Keratinocyte (primary cell): ENCODE measurements around the gene MTSS2. TPM values are rescaled to one million over a fixed set of nuclear protein-coding genes. Genes with fewer than 3 reads are reported as not detected.

Experiments
- DNase-seq: peaks from one replicate; pipeline ENCODE4 v3.0.0-alpha.2; 2011; ENCODE audit warnings: low read depth, missing footprints, low spot score
- FAIRE-seq: peaks from 2 replicates; lab custom pipeline; 2011; peaks lifted over from hg19 to GRCh38; lab: Jason Lieb, UNC
- H2AFZ ChIP-seq: 2 replicates; pipeline ENCODE4 v1.6.0; 2012; ENCODE audit warnings: low read length, control low read depth, inconsistent platforms; ENCODE audit not compliant: control insufficient read depth
- H3K27ac ChIP-seq: 2 replicates; pipeline ENCODE4 v1.5.1; 2011; ENCODE audit warnings: low read length; ENCODE audit not compliant: control insufficient read depth, insufficient read depth
- H3K27me3 ChIP-seq: 3 replicates; pipeline ENCODE4 v1.6.0; 2011; ENCODE audit warnings: low read length; ENCODE audit not compliant: control insufficient read depth, insufficient read depth; ENCODE audit errors: extremely low read depth
- H3K36me3 ChIP-seq, 2 experiments: 2 replicates in 1 of 2; 3 replicates in 1 of 2; pipeline ENCODE4 v1.5.1; 2011; ENCODE audit warnings: low read length in 2 of 2, mild to moderate bottlenecking in 1 of 2; ENCODE audit not compliant: control insufficient read depth in 2 of 2, insufficient read depth in 2 of 2; ENCODE audit errors: extremely low read depth in 1 of 2
- H3K4me1 ChIP-seq: 3 replicates; pipeline ENCODE4 v1.5.1; 2011; ENCODE audit warnings: low read length; ENCODE audit not compliant: control insufficient read depth, insufficient read depth; ENCODE audit errors: extremely low read depth
- H3K4me2 ChIP-seq: 3 replicates; pipeline ENCODE4 v1.6.0; 2011; ENCODE audit warnings: low read depth, low read length; ENCODE audit not compliant: control insufficient read depth, insufficient read depth; ENCODE audit errors: extremely low read depth
- H3K4me3 ChIP-seq, 3 experiments: fragments of 200-600 bp in 1 of 3; sonication (generic) in 1 of 3; 2 replicates in 2 of 3; 3 replicates in 1 of 3; pipeline ENCODE4 v1.5.1; 2011 to 2016; ENCODE audit warnings: low read length in 3 of 3, mild to moderate bottlenecking in 3 of 3, control low read depth in 2 of 3, inconsistent platforms in 1 of 3, low read depth in 1 of 3, mixed read lengths in 1 of 3, mixed run types in 1 of 3, moderate library complexity in 1 of 3; ENCODE audit not compliant: control insufficient read depth in 2 of 3, insufficient read depth in 2 of 3; ENCODE audit errors: extremely low read depth in 1 of 3
- H3K79me2 ChIP-seq: 2 replicates; pipeline ENCODE4 v1.6.0; 2012; ENCODE audit warnings: low read length; ENCODE audit not compliant: control insufficient read depth, insufficient read depth
- H3K9ac ChIP-seq: 3 replicates; pipeline ENCODE4 v1.6.0; 2011; ENCODE audit warnings: low read length; ENCODE audit not compliant: control insufficient read depth, insufficient read depth; ENCODE audit errors: extremely low read depth
- H3K9me1 ChIP-seq: 3 replicates; pipeline ENCODE4 v1.6.0; 2011; ENCODE audit warnings: low read length; ENCODE audit not compliant: control insufficient read depth, insufficient read depth; ENCODE audit errors: extremely low read depth
- H3K9me3 ChIP-seq: 2 replicates; pipeline ENCODE4 v1.5.1; 2012; ENCODE audit warnings: low read depth, low read length; ENCODE audit not compliant: control insufficient read depth
- H4K20me1 ChIP-seq: 3 replicates; pipeline ENCODE4 v1.6.0; 2011; ENCODE audit warnings: low read length; ENCODE audit not compliant: control insufficient read depth, insufficient read depth; ENCODE audit errors: extremely low read depth
- EZH2 ChIP-seq: IDR thresholded peaks from one replicate; pipeline ENCODE4 v1.6.1; 2012; ENCODE audit warnings: inconsistent platforms, mild to moderate bottlenecking, low read length, moderate library complexity
- dilution Hi-C: fragments of 300-500 bp; cut with MboI; formaldehyde crosslinking; loops from one replicate; pipeline ENCODE4 v1.7.0; 2020; ENCODE audit warnings: low sequenced_read_pairs; ENCODE audit not compliant: extremely low pct_ligation_motif_present
- polyA plus RNA-seq, 5 experiments: library from polyadenylated mRNA; depleted of rRNA in 3 of 5; stranded (reverse) in 3 of 5; stranded (forward) in 1 of 5; unstranded in 1 of 5; fragments of >200 nt; gene quantifications; 1 replicate in 1 of 5; 2 replicates in 3 of 5; 3 replicates in 1 of 5; pipeline versions ENCODE4 v1.2.1 to v1.2.3, GENCODE V29; 2011 to 2012; ENCODE audit warnings: missing spikeins in 2 of 5, low read depth in 1 of 5, low replicate concordance in 1 of 5
- TF ChIP-seq, protein P1 (sequence below), 3 experiments: IDR thresholded peaks in 1 of 3; conservative IDR thresholded peaks in 1 of 3; optimal IDR thresholded peaks in 1 of 3; 2 replicates in 2 of 3; 3 replicates in 1 of 3; pipeline versions ENCODE3 to v1.5.1; 2011; ENCODE audit warnings: low read length in 3 of 3, mild to moderate bottlenecking in 3 of 3, moderate library complexity in 2 of 3, control low read depth in 1 of 3, inconsistent platforms in 1 of 3; ENCODE audit not compliant: insufficient read depth in 2 of 3; ENCODE audit errors: extremely low read depth in 1 of 3

MTSS2 gene
- polyA plus RNA-seq, 1 donor (not counting 4 experiments of a cell fraction or from before 2014, with no cell fraction given): 13.3 TPM

GRCh38 chr16:70703835-70704381 is 18.1 kb upstream of the MTSS2 start:
- TF ChIP-seq, protein P1, sequence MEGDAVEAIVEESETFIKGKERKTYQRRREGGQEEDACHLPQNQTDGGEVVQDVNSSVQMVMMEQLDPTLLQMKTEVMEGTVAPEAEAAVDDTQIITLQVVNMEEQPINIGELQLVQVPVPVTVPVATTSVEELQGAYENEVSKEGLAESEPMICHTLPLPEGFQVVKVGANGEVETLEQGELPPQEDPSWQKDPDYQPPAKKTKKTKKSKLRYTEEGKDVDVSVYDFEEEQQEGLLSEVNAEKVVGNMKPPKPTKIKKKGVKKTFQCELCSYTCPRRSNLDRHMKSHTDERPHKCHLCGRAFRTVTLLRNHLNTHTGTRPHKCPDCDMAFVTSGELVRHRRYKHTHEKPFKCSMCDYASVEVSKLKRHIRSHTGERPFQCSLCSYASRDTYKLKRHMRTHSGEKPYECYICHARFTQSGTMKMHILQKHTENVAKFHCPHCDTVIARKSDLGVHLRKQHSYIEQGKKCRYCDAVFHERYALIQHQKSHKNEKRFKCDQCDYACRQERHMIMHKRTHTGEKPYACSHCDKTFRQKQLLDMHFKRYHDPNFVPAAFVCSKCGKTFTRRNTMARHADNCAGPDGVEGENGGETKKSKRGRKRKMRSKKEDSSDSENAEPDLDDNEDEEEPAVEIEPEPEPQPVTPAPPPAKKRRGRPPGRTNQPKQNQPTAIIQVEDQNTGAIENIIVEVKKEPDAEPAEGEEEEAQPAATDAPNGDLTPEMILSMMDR (optimal IDR thresholded peaks at IDR 0.05 in 1 of 3, IDR thresholded peaks at IDR 0.05 in 1 of 3, conservative IDR thresholded peaks at IDR 0.05 in 1 of 3; ENCODE audit: extremely low read depth in 1 of 3, insufficient read depth in 2 of 3, low read length in 3 of 3): no peak
- no peak for TF ChIP-seq EZH2
- Histone ChIP-seq H2AFZ (no peak overlapping the region), H3K9me3 (no peaks in the 10 kb centered on the region), H3K9ac (no peak overlapping the region), H3K79me2 (no peaks in the 10 kb centered on the region), H3K27ac (no peak overlapping the region), H3K4me2 (no peak overlapping the region), H3K9me1 (no peaks in the 10 kb centered on the region), H3K27me3 (no peaks in the 10 kb centered on the region), H4K20me1 (no peaks in the 10 kb centered on the region), H3K36me3 (peaks cover 0 to 4% of the 10 kb centered on the region in 2 experiments), H3K4me1 (peaks cover 60% of the 10 kb centered on the region), H3K4me3 (no peak overlapping the region)
- dilution Hi-C loops: no loop called here
- DNase-seq: no peak
- FAIRE-seq: no peak

GRCh38 chr16:70703041-70703834 is 17.4 kb upstream of the MTSS2 start:
- H2AFZ ChIP-seq: no peak overlapping the region
- FAIRE-seq: peak; percentile 81
- H3K4me3 ChIP-seq: no peak overlapping the region
- dilution Hi-C loops: no loop called here
- H3K79me2 ChIP-seq: no peaks in the 10 kb centered on the region
- no peaks in the 10 kb centered on the region for H3K27me3 ChIP-seq
- H3K9me3 ChIP-seq: no peaks in the 10 kb centered on the region
- no peak for DNase-seq
- no peak overlapping the region for H3K4me2 ChIP-seq
- H3K36me3 ChIP-seq: peaks cover under 1 to 4% of the 10 kb centered on the region in 2 experiments
- H3K4me1 ChIP-seq: peaks cover 61% of the 10 kb centered on the region
- H3K9me1 ChIP-seq: no peaks in the 10 kb centered on the region
- no peaks in the 10 kb centered on the region for H4K20me1 ChIP-seq
- H3K27ac ChIP-seq: peak overlapping the region; percentile 30
- TF ChIP-seq EZH2: no peak
- TF ChIP-seq, protein P1 (optimal IDR thresholded peaks at IDR 0.05 in 1 of 3, IDR thresholded peaks at IDR 0.05 in 1 of 3, conservative IDR thresholded peaks at IDR 0.05 in 1 of 3; ENCODE audit: extremely low read depth in 1 of 3, insufficient read depth in 2 of 3, low read length in 3 of 3): peak in 2 of 3 experiments; percentile 27 to 36
- peak overlapping the region; percentile 13 for H3K9ac ChIP-seq
